Measurements from ENCODE around the gene RANBP1.

Gene RANBP1

DNA sequence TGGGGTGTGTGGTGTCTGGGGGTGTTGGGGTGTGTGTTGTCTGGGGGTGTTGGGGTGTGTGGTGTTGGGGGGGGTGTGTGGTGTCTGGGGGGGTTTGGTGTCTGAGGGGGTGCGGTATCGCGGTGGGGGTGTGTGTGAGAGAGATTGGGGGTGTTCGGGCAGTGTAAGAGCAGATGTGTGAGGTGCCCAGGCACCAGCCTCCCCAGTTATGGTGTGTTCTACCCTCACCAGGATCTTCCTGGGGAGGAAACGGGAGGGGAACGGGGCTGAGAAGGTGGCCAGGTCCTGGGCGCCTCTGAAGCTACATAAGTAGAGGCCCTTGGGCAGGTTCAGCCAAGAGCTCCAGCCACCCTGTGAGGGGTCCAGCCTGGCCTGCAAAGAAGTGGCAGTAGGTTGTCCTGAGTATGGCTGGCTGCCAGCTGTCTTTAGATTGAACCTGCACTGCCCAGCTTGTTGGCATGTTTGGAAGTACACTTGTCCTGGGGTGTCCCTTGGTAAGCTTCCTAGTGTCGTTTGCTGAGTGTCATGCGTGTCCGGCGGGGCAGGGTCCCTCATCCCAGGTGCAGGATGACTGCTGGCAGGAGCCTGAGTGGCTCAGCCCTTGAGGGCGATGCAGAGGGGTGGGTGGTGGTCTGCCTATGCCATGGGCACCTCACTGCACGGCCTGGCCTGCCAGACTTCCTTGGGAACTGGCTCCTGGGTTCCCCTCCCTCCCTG is 7.6 kb downstream of the RANBP1 start:
- TF ChIP-seq, protein P1, sequence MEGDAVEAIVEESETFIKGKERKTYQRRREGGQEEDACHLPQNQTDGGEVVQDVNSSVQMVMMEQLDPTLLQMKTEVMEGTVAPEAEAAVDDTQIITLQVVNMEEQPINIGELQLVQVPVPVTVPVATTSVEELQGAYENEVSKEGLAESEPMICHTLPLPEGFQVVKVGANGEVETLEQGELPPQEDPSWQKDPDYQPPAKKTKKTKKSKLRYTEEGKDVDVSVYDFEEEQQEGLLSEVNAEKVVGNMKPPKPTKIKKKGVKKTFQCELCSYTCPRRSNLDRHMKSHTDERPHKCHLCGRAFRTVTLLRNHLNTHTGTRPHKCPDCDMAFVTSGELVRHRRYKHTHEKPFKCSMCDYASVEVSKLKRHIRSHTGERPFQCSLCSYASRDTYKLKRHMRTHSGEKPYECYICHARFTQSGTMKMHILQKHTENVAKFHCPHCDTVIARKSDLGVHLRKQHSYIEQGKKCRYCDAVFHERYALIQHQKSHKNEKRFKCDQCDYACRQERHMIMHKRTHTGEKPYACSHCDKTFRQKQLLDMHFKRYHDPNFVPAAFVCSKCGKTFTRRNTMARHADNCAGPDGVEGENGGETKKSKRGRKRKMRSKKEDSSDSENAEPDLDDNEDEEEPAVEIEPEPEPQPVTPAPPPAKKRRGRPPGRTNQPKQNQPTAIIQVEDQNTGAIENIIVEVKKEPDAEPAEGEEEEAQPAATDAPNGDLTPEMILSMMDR (conservative IDR thresholded peaks at IDR 0.05) = no peak
- TF ChIP-seq ZFX (IDR thresholded peaks at IDR 0.05) = no peak
- H3K27ac ChIP-seq = no peak overlapping the region

DNA sequence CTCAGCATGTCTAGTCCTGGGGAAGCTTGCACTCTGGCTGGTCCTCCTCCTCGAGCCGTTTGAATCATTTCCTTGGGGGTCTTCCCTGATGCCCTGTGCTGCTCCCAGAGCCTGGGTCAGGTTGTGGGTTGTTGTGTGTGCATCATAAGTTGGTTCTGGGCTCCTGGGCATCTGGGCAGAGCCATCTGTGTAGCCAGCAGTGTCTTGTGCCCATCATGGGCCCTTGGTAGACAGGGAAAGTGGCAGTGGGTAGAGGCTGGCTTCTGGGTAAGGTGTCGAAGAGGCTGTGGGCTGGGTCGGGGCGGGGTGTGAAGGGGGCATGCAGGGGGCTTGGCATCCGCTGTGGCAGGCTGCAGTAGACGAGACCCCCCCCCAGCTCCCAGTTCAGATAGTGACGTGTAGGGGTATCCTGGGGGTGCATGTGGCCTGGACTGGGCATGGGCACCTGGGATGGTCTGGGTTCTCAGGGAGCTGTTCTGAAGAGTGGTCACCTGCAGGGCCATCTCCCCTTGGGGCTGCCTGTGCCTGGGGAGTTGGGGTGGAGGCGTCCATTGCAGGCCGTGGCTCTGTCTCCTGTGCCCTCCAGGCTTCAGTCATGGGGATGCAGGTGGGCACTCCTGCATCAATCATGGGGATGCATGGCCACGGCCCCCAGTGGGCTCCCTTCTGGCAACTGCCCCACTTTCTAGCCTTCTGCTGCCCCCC is 8.3 kb downstream of the RANBP1 start:
- TF ChIP-seq ZFX (IDR thresholded peaks at IDR 0.05) = no peak
- TF ChIP-seq, protein P1 (conservative IDR thresholded peaks at IDR 0.05) = no peak
- H3K27ac ChIP-seq = no peak overlapping the region

DNA sequence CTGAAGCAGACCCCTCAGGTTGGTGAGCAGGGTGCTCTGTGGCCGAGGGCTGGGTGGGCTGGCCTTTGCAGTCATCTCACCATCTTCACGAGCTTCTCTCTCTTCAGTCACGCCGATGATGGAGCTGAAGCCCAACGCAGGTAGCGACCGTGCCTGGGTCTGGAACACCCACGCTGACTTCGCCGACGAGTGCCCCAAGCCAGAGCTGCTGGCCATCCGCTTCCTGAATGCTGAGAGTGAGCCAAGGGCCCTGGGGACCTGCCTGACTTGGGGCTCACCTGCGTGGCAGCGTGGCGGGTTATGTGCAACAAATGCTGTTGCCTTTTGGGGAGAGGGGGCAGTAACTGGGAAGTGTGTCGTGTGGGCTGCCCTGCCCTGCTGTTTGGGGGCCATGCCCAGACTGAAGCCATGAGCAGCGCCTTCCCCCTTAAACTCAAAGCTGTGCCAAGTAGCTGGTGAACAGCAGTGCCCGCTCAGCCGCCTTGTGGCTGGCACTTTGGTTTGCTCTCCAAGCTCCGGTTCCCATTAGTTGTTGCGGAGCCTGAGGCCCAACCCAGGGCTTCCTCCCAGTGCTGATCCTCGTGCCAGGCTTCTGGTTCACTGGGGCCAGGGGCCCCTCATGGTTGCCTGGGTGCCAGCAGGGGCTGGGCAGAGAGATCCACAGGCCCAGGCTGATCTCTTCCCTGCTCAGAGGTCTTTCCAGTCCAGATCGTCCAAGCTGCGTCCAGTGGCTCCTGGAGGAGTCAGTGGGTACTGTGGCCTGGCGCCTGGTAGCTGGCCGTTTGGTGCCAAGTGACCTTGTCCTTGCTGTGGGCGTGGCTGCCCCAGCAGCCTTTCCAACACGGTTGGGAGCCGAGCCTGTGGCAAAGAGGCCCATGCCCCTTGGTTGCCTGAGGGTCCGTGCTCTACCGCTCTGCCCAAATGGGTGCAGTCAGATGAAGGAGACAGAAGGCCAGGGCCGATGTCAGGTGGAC is 9.6 kb downstream of the RANBP1 start:
- no peak overlapping the region for H3K27ac ChIP-seq
- no peak for TF ChIP-seq ZFX (IDR thresholded peaks at IDR 0.05)
- TF ChIP-seq, protein P1 (conservative IDR thresholded peaks at IDR 0.05) = no peak

DNA sequence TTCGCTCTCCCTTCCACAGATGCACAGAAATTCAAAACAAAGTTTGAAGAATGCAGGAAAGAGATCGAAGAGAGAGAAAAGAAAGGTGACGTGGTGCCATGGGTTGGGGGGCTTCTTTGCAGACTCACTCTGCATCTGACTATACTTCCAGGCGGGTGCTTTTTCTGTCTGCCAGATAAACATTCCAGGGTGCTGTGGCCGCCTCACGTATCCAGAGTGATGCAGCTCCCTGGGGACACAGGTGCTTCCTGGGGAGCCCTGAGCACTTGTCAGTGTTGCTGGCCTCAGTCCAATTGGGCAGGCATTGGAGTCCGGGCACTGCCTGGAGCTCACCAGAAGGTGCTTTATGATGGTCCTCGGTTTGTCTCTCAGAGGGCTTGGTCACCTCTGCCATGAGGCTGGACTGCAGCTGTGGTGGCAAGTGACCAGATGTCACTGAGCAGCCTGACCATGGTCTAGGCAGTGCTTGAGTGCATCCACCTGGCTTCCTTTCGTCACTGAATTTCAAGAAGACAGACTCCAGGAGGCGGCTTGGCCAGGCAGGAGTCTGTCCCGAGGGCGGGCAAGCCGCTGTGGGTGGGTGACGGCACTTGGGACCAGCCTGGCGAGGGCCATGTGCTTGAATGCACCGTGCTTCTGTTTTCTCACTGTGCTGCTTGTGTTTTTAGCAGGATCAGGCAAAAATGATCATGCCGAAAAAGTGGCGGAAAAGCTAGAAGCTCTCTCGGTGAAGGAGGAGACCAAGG is 10.6 kb downstream of the RANBP1 start:
- no peak for TF ChIP-seq ZFX (IDR thresholded peaks at IDR 0.05)
- TF ChIP-seq, protein P1 (conservative IDR thresholded peaks at IDR 0.05) = no peak
- H3K27ac ChIP-seq = no peak overlapping the region

DNA sequence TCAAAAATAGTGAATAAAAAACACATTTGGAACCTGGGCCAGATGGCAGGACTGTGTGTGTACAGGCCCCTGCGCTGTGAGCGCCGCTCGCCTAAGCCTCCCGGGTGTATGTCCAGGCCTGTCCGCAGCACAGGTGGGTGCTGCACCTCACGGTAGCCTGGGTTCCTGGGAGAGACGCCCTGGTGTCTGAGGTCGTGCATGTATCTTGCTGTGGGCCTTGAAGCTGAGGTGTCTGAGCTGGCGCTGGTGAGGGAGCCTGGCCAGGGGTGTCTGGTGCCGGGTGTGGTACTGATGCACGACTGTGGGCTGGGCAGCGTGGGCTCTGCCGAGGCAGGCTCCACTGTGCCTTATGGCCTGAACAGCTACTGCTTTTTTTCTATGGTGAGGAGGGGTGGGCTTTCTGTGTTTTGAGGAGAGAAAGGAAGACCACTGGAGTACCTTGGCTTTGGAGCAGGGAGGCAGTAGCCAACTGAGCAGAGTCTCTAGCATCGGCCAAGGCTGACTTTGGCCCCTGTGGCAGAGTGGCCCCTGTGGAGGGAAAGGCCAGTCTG is 11.5 kb downstream of the RANBP1 start:
- TF ChIP-seq, protein P1 (conservative IDR thresholded peaks at IDR 0.05) = no peak
- no peak for TF ChIP-seq ZFX (IDR thresholded peaks at IDR 0.05)

DNA sequence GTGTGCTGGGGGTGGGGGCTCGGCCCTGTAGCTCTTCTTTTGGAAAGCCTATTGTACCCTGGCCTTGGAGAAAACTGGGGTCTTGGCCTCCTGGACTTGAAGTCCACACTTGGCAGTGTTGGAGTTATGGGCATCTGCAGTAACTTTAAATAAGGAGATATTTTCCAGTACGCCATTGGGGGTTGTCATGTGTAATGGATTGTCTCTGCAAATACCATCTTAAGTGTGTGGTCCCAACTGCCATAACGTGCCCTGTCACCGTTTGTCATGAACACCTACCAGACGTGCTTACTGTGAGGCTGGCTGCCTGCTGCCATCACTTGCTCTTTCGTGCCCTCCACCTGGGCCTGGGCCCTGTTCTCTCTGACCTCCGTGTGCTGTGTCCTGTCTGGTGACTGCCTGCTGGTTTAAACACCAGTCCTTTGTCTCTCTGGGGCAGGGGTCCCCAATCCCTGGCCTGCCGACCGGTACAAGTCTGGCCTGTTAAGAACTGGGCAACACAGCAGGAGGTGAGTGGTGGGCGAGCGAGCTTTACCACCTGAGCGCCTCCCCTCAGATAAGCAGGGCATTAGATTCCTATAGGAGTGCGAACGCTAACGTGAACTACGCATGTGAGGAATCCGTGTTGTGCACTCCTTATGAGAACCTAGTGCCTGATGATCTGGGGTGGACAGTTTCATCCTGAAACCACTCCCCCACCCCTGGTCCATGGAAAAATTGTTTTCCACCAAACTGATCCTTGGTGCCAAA is 12.1 kb downstream of the RANBP1 start:
- no peak overlapping the region for H3K27ac ChIP-seq
- no peak for TF ChIP-seq ZFX (IDR thresholded peaks at IDR 0.05)
- TF ChIP-seq, protein P1 (conservative IDR thresholded peaks at IDR 0.05) = no peak

More for the DNA sequence above, 11.5 kb downstream of the RANBP1 start:
- H3K27ac ChIP-seq = no peak overlapping the region

Data from C4-2B (cell line).